HG03039 (cell line): ENCODE results near the gene MIP.
"Not testable (repeated sequence)": the region's sequence is repeated elsewhere in the genome, so short reads cannot be mapped to it uniquely, and the experiment has no call there.

Experiments
- ATAC-seq: cut with Tn5 transposase; IDR thresholded peaks from one replicate; pipeline ENCODE4 v1.9.1; 2021; ENCODE audit warnings: mild to moderate bottlenecking, moderate library complexity; ENCODE audit not compliant: unreplicated experiment

Gene MIP

DNA sequence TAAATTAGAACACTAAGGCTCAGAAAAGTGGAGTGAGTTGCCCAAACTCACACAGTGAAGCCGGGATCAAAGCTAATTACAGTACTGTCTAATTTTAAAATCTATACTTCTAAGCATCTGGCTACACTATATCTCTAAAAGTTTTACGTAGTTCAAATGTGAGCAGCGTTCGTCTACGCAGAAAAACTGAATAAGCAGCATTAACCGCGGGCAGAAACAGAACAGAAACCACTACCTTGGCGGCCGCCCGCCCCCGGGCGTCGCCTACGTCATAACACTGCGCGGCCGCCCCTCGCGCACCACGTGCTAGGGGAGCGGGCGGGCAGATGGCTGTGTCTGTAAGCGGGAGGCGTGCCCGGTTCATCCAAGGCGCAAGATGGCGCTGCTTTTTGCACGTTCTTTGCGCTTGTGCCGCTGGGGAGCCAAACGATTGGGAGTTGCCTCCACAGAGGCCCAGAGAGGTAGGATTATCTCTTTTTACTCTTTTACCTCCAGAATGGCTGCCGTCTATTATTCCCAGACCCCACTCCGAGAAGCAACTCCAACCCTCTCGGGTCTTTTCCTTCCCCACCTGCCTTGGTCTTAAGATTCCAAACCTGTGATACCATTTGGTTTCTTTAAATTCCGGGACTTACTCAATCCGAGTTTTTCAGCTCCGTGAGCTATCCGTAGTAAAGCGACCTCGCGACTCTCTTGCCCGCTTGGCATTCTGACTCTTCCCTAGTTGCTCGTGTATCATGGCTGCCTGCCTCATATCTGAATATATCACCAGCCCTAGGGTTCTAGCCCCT is 14.0 kb upstream of the MIP start, which contains the start of gene SPRYD4:
Gene SPRYD4, plus strand, starts transcription at position 363 of the 791 bp plus-strand sequence. Its CDS starts 14 bp downstream, at position 377.
- ATAC-seq: peak; percentile 84

DNA sequence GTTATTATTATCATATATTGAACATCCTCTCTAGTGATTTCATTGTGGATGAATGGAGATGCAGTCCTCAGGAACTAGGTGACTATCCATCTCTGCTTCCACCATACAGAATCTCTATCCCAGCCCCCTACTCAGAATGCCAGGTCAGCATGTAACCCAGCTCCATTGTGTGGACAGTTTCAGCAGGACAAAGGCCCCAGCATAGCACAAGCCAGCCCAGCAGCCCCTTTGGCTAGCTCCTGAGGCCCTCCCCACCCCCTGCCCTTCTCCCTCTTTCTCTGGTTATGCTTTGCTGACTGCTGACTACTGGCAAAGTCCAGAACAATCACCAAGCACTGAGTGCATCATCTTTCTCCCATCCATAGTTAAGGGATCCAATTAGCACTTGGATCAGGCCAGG is 8.1 kb upstream of the MIP start:
- ATAC-seq: no peak

DNA sequence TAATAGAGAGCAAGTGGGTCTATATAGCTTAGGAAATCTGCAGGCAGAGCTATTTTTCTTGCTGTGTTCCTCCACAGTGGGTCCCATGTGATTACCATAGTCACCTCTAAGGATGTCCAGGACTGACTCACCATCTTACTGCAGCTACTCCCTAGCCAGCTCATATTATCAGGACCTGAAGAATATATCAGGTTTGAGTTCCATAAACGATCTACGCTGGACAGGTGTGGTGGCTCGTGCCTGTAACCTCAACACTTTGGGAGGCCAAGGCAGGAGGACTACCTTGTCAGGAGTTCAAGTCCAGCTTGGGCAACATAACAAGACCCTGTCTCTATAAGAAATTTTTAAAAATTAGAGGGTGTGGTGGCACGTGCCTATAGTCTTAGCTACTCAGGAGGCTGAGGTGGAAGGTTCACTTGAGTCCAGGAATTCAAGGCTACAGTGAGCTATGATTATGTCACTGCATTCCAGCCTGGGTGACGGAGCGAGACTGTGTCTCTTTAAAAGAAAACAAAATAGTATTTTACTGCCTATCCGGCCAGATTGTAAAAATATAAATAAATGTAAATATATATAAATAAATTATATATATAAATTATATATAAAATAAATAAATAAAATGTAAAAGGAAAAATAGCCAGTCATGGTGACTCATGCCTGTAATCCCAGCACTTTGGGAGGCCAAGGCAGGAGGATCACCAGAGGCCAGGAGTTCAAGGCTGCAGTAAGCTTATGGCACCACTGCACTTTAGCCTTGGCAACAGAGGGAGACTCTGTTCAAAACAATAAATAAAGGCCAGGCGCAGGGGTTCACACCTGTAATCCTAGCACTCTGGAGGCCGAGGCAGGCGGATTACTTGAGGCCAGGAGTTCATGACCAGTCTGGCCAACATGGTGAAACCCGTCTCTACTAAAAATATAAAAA is 7.0 kb upstream of the MIP start:
- ATAC-seq: no peak

GRCh38 chr12:56457817-56458216 is 3.4 kb upstream of the MIP start:
- no peak for ATAC-seq

GRCh38 chr12:56451147-56451546 is 3.3 kb downstream of the MIP start:
- ATAC-seq: no peak

DNA sequence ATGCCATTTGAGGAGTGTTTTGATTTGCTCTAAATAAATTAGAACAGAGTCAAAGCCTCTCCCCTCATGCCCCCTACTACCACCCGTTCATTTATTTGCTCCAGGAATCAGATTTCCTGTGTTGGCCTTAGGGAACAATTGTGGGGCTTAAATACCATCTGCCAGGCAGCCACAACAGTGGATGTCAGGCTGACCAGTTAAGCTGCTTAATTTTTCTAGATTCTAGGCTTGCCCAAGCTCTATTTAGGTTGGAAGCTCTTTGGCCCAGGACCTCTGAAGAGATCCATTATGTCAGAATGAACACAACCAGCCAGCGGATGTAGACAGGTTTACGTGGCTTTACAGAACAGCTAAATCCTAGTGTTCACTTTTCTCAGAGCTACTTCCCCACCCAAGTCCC is 4.2 kb downstream of the MIP start:
- ATAC-seq: no peak

DNA sequence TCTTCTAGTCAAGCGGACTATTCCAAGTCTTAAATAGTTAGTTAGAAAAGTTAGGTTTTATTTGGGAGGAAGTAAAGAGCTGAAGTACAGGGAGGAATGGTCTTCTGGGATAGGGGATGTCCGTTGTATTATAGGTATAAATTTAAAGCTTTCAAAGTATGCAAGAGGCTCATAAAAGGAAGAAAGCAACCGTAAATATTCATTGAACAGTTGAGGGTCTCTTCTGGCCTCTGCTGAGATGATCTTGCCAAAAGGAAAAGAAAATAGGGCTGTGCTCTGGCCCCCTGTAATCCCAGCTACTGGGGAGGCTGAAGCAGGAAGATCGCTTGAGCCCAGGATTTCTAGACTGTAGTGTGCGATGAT is 4.9 kb downstream of the MIP start:
- no peak for ATAC-seq

- peak; percentile 92 for ATAC-seq
Observed at GRCh38 chr12:56448860-56449621, 5.4 kb downstream of the MIP start, which contains the start of gene TIMELESS. TSS of gene TIMELESS (minus strand) at chr12:56449426. CDS start at chr12:56434170, 15,256 bp downstream.

- not testable (repeated sequence) for ATAC-seq
Observed at GRCh38 chr12:56443208-56443607, 11.2 kb downstream of the MIP start.

DNA sequence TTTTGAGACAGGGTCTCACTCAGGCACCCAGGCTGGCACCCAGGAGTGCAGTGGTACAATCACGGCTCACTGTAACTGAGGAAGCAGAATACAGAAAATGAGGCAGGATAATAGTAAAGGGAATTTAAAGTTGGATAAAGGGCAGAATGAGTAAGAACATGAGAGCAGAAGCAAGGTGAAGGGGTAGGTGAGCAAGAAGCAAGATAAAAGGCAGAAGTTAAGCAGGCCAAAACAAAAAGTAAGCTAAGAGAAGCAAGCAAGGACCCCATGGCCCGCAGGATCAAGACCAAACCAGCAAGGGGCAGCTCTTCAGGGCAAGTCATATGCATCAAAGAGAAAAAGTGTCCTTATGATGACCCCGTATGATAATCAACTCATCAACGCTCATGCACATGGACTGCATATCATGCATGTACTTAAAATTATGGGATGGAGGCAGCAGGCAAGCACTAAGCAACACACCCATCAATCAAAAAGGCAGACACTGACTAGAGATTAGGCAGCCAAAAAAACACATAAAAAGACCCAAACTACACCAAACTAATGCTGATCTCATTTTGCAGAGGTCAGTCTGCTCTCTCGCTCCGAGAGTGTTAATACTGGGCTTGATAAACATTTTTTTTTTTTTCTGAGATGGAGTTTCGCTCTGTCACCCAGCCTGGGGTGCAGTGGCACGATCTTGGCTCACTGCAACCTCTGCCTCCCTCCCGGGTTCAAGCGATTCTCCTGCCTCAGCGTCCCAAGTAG is 16.9 kb downstream of the MIP start:
- ATAC-seq: no peak

DNA sequence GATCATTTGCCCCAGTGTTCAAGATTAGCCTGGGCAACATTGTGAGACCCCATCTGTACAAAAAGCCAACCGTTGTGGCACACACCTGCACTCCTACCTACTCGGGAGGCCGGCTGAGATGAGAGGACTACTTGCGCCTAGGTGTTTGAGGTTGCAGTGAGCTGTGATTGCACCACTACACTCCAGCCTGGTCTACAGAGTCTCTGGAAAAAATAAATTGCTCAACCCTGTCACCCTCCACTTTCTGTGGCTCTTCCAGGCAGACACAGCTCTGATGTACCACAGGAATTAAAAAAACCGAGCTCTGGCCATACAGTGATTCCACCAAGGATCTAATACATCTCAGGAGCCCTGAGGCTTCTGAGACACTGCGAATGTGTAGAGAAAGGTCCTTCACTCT is 19.6 kb downstream of the MIP start:
- ATAC-seq: no peak

GRCh38 chr12:56431850-56432249 is 22.6 kb downstream of the MIP start:
- ATAC-seq: no peak

- no peak for ATAC-seq
Observed at GRCh38 chr12:56431288-56431687, 23.2 kb downstream of the MIP start.

DNA sequence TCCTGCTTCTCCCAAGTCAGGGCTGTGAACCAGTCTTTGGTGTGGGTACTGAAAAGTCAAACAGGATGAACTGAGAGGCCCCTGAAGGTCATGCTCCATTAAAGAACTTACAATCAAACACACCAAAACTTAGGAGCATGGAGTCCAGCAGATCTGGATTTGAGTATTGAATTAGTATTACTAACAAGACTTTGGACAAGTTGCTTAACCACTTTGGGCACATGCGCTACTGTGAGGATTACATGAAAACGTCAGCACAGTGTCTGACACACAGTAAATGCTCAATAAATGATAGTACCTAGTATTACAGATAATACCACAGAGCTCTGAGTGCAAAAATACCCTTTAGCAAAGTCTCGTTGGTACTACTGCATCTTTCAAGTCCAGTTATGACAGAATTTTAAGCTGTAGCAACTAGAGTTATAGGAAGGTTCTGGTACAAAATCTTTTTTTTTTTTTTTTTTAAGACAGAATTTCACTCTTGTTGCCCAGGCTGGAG is 28.5 kb downstream of the MIP start:
- ATAC-seq: no peak

GRCh38 chr12:56425193-56425592 is 29.3 kb downstream of the MIP start:
- ATAC-seq: no peak

DNA sequence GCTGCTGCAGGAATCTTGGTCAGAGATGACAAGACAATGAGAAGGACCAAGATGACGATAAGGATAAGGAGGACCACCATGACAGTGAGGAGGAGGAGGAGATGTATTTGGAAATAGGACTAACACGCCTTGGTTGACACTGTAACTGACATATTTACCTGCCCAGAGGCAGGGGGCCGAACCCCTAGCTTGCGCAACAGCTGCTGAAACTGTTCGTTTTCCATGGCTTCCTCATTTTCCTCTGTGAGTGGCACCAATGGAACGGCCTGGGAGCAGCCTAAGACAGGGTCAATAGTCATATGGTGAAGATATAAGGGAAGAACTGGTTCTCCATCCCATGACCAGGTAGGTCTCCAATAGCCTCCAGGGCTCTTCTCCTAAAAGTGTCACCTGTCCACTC is 34.0 kb downstream of the MIP start:
- ATAC-seq: no peak

GRCh38 chr12:56417739-56418138 is 36.7 kb downstream of the MIP start:
- ATAC-seq: no peak

- no peak for ATAC-seq
Observed at GRCh38 chr12:56414401-56414800, 40.1 kb downstream of the MIP start.

- ATAC-seq: no peak
Observed at GRCh38 chr12:56413392-56413791, 41.1 kb downstream of the MIP start.
